AG04450 (cell line): ENCODE data around the gene SMDT1. TPM values are rescaled to one million over a fixed set of nuclear protein-coding genes. Genes with fewer than 3 reads are reported as not detected.

Experiments used
- CTCF ChIA-PET: fragments of 300-600, 350-600 bp; formaldehyde crosslinking; extraction: SDS; loops from one replicate; lab custom pipeline; 2022; ENCODE audit warnings: antibody characterized with exemption, inconsistent platforms; lab: Charles Lee
- POLR2A ChIA-PET: fragments of 350-600 bp; formaldehyde crosslinking; extraction: SDS; loops from one replicate; lab custom pipeline; 2021; ENCODE audit warnings: antibody characterized with exemption, inconsistent platforms; lab: Yijun Ruan, JAX
- DNase-seq: peaks from one replicate; pipeline ENCODE4 v3.0.0-alpha.2; 2011; ENCODE audit warnings: low read depth, low spot score
- H3K27ac ChIP-seq: one replicate; pipeline ENCODE4 v1.5.1; 2012; ENCODE audit warnings: low read depth, low read length, control low read depth
- H3K27me3 ChIP-seq: one replicate; pipeline ENCODE4 v1.6.0; 2012; ENCODE audit warnings: low read length; ENCODE audit not compliant: control insufficient read depth, insufficient read depth
- H3K4me3 ChIP-seq: 2 replicates; pipeline ENCODE4 v1.5.1; 2011; ENCODE audit warnings: mild to moderate bottlenecking, low read depth, low read length, control low read depth
- H3K9me3 ChIP-seq: 2 replicates; pipeline ENCODE4 v1.5.1; 2012; ENCODE audit warnings: low read length; ENCODE audit not compliant: control insufficient read depth, insufficient read depth
- CTCF ChIP-seq: IDR thresholded peaks from 2 replicates; pipeline ENCODE4 v1.5.1; 2011; ENCODE audit warnings: low read depth, low read length, control low read depth, inconsistent platforms
- polyA plus RNA-seq: library from polyadenylated mRNA; depleted of rRNA; stranded (reverse); fragments of >200 nt; gene quantifications from 2 replicates; pipeline ENCODE4 v1.2.3, GENCODE V29; 2011

SMDT1 gene
- polyA plus RNA-seq, 1 experiment: 28.9 TPM

- ChIA-PET POLR2A (no interaction called here), CTCF (no interaction called here)
These were observed 37.7 kb upstream of the SMDT1 start for GRCh38 chr22:42041784-42042183.

GRCh38 chr22:42050641-42051180 lies 28.8 kb upstream of the SMDT1 start:
- DNase-seq: no peak
- CTCF ChIA-PET: no interaction called here
- no peak for TF ChIP-seq CTCF
- no peaks in the 10 kb centered on the region for H3K27me3 ChIP-seq
- POLR2A ChIA-PET: interaction anchor here (0.6 kb wide), 1 partner anchor 495 kb away, joined by 10 read pairs; no protein-coding TSS in a partner anchor
- H3K4me3 ChIP-seq: no peak overlapping the region
- no peak overlapping the region for H3K27ac ChIP-seq
- H3K9me3 ChIP-seq: no peaks in the 10 kb centered on the region

More at GRCh38 chr22:42041784-42042183, 37.7 kb upstream of the SMDT1 start:
- H3K27ac ChIP-seq: no peak overlapping the region
- no peak for TF ChIP-seq CTCF
- H3K4me3 ChIP-seq: no peak overlapping the region
- H3K9me3 ChIP-seq: peaks cover 10% of the 10 kb centered on the region
- no peak for DNase-seq
- peaks cover 3% of the 10 kb centered on the region for H3K27me3 ChIP-seq

GRCh38 chr22:42052765-42053164 lies 26.7 kb upstream of the SMDT1 start:
- Histone ChIP-seq H3K27ac (no peak overlapping the region), H3K4me3 (no peak overlapping the region), H3K9me3 (no peaks in the 10 kb centered on the region), H3K27me3 (no peaks in the 10 kb centered on the region)
- no peak for DNase-seq
- ChIA-PET POLR2A (no interaction called here), CTCF (no interaction called here)
- TF ChIP-seq CTCF: no peak

- ChIA-PET CTCF (no interaction called here), POLR2A (no interaction called here)
- DNase-seq: no peak
- Histone ChIP-seq H3K9me3 (no peaks in the 10 kb centered on the region), H3K27ac (no peak overlapping the region), H3K27me3 (no peaks in the 10 kb centered on the region), H3K4me3 (no peak overlapping the region)
- no peak for TF ChIP-seq CTCF
These were observed 22.6 kb upstream of the SMDT1 start for GRCh38 chr22:42056757-42057511.

GRCh38 chr22:42060489-42060888 lies 19.0 kb upstream of the SMDT1 start:
- Histone ChIP-seq H3K27me3 (no peaks in the 10 kb centered on the region), H3K9me3 (no peaks in the 10 kb centered on the region), H3K27ac (no peak overlapping the region), H3K4me3 (no peak overlapping the region)
- no peak for DNase-seq
- TF ChIP-seq CTCF: no peak
- POLR2A ChIA-PET: no interaction called here
- CTCF ChIA-PET: no interaction called here
